HepG2 (cell line): ENCODE measurements around the gene HNRNPR. TPM values are rescaled to one million over a fixed set of nuclear protein-coding genes. Genes with fewer than 3 reads are reported as not detected.
A peak's percentile ranks its signal among the peaks of the same experiment; 100 is the strongest.

Experiments used
- CBX5 ChIP-seq: sonication (generic); formaldehyde crosslinking; IDR thresholded peaks from 2 replicates; pipeline ENCODE4 v1.4.0; 2020; ENCODE audit warnings: missing genetic modification reagents, borderline replicate concordance
- E2F5 ChIP-seq: sonication (generic); formaldehyde crosslinking; conservative IDR thresholded peaks from 2 replicates; pipeline ENCODE4 v1.4.0; 2020; ENCODE audit warnings: missing genetic modification reagents
- ELK4 ChIP-seq: sonication (generic); formaldehyde crosslinking; IDR thresholded peaks from 2 replicates; pipeline ENCODE4 v1.9.0; 2021; ENCODE audit warnings: missing genetic modification reagents, borderline replicate concordance
- KAT7 ChIP-seq: IDR thresholded peaks from 2 replicates; pipeline ENCODE4 v1.6.1; 2018; ENCODE audit warnings: borderline replicate concordance, missing compliant biosample characterization
- KLF6 ChIP-seq: IDR thresholded peaks from 2 replicates; pipeline ENCODE4 v1.8.0; 2016; ENCODE audit warnings: missing biosample characterization, missing genetic modification reagents
- MTF2 ChIP-seq: sonication (generic); formaldehyde crosslinking; IDR thresholded peaks from 2 replicates; pipeline ENCODE4 v1.5.0; 2020; ENCODE audit warnings: missing genetic modification reagents, borderline replicate concordance
- PRDM4 ChIP-seq: sonication (generic); formaldehyde crosslinking; IDR thresholded peaks from 2 replicates; pipeline ENCODE4 v1.9.0; 2021; ENCODE audit warnings: missing genetic modification reagents, borderline replicate concordance
- TERF1 ChIP-seq: sonication (generic); formaldehyde crosslinking; IDR thresholded peaks from 2 replicates; pipeline ENCODE4 v1.8.0; 2022; ENCODE audit warnings: mild to moderate bottlenecking, missing genetic modification reagents, moderate library complexity
- TMF1 ChIP-seq: sonication (generic); formaldehyde crosslinking; IDR thresholded peaks from 2 replicates; pipeline ENCODE4 v1.8.1; 2022; ENCODE audit warnings: low read depth, missing genetic modification reagents
- ZNF512 ChIP-seq: sonication (generic); formaldehyde crosslinking; IDR thresholded peaks from 2 replicates; pipeline ENCODE4 v1.4.0; 2020; ENCODE audit warnings: mild to moderate bottlenecking, missing genetic modification reagents
- ZNF562 ChIP-seq: sonication (generic); formaldehyde crosslinking; IDR thresholded peaks from 2 replicates; pipeline ENCODE4 v1.8.0; 2022; ENCODE audit warnings: missing genetic modification reagents, borderline replicate concordance
- ZNF660 ChIP-seq: sonication (generic); formaldehyde crosslinking; IDR thresholded peaks from 2 replicates; pipeline ENCODE4 v1.5.1; 2020; ENCODE audit warnings: mild to moderate bottlenecking, low read depth, missing genetic modification reagents, borderline replicate concordance
- ZNF672 ChIP-seq: sonication (generic); formaldehyde crosslinking; IDR thresholded peaks from 2 replicates; pipeline ENCODE4 v1.8.1; 2022; ENCODE audit warnings: missing genetic modification reagents
- ZNF75D ChIP-seq: sonication (generic); formaldehyde crosslinking; IDR thresholded peaks from 2 replicates; pipeline ENCODE4 v1.8.1; 2023; ENCODE audit warnings: missing genetic modification reagents, mild to moderate bottlenecking, borderline replicate concordance
- ZNF768 ChIP-seq: sonication (generic); formaldehyde crosslinking; IDR thresholded peaks from 2 replicates; pipeline ENCODE4 v1.4.0; 2020; ENCODE audit warnings: missing genetic modification reagents
- polyA plus RNA-seq, 8 experiments: library from polyadenylated mRNA; depleted of rRNA in 3 of 8; stranded (reverse) in 7 of 8; unstranded in 1 of 8; fragments of >200 nt; fragmentation: Illumina TruSeq in 4 of 8; extraction: Trizol in 4 of 8; gene quantifications; 2 replicates each; pipeline versions ENCODE4 v1.2.1 to v1.2.3, GENCODE V29; 2011 to 2016; ENCODE audit warnings: low read depth in 4 of 8, missing spikeins in 1 of 8, mixed read lengths in 1 of 8; ENCODE audit not compliant: insufficient read depth in 1 of 8
- total RNA-seq, 5 experiments: library from RNA; depleted of rRNA; stranded (reverse); fragments of >200 nt; fragmentation: Illumina TruSeq; extraction: Trizol; gene quantifications; 2 replicates each; pipeline ENCODE4 v1.2.3, GENCODE V29; 2016; ENCODE audit warnings: low read depth in 1 of 5

HNRNPR gene
- total and polyA plus RNA-seq, 2 of the 13 experiments (the other 11 are each of a cell fraction or from before 2014, with no cell fraction given), result 133 to 216 TPM

GRCh38 chr1:23344987-23345472 is 946 bp upstream of the HNRNPR start (continued):
- TF ChIP-seq PRDM4 (CRISPR knock-in tag) (no peak), TMF1 (CRISPR knock-in tag) (no peak), ZNF75D (CRISPR knock-in tag) (peak; percentile 75), ZNF562 (no peak), ZNF512 (CRISPR knock-in tag) (no peak), CBX5 (CRISPR knock-in tag) (no peak), E2F5 (no peak), ELK4 (no peak), MTF2 (CRISPR knock-in tag) (peak; percentile 23; the same call in 1 of the 2 replicates), ZNF660 (CRISPR knock-in tag) (no peak), KAT7 (CRISPR knock-in tag) (no peak), KLF6 (CRISPR knock-in tag) (no peak), ZNF672 (CRISPR knock-in tag) (no peak), ZNF768 (CRISPR knock-in tag) (no peak), TERF1 (CRISPR knock-in tag) (no peak)
